Ovary (tissue), 9 donors: ENCODE measurements around the gene RERE. TPM values are rescaled to one million over a fixed set of nuclear protein-coding genes. Genes with fewer than 3 reads are reported as not detected.

Experiments used
- DNase-seq, 5 donors: peaks; one replicate each; pipeline ENCODE4 v3.0.0-alpha.2; 2019 to 2020
- H3K27ac ChIP-seq, 2 donors: fragments of 200-600 bp; one replicate each; pipeline versions ENCODE4 v1.5.1 to v1.8.0; 2019 to 2022
- H3K27me3 ChIP-seq: fragments of 200-600 bp; one replicate; pipeline ENCODE4 v1.8.0; 2022
- H3K36me3 ChIP-seq: fragments of 200-600 bp; sonication (generic); one replicate; pipeline ENCODE4 v1.5.1; 2019
- H3K4me1 ChIP-seq: one replicate; pipeline ENCODE4 v1.8.1; 2013; ENCODE audit warnings: mild to moderate bottlenecking, moderate library complexity; ENCODE audit not compliant: insufficient read depth
- H3K4me3 ChIP-seq: fragments of 200-600 bp; sonication (generic); one replicate; pipeline ENCODE4 v1.5.1; 2017
- H3K9me3 ChIP-seq, 2 donors: fragments of 200-600 bp in 1 of 2; sonication (generic) in 1 of 2; one replicate each; pipeline versions ENCODE4 v1.5.1 to v1.8.1; 2013 to 2019; ENCODE audit warnings: mild to moderate bottlenecking in 1 of 2, moderate library complexity in 1 of 2
- EP300 ChIP-seq: sonication (generic); formaldehyde crosslinking; IDR thresholded peaks from one replicate; pipeline ENCODE4 v1.6.1; 2017; ENCODE audit warnings: antibody characterized with exemption
- POLR2A ChIP-seq: fragments of 450-650 bp; IDR thresholded peaks from one replicate; pipeline ENCODE4 v1.6.1; 2017; ENCODE audit warnings: antibody characterized with exemption, mild to moderate bottlenecking, moderate library complexity
- WGBS, 3 donors: extraction: QIAGEN DNeasy Blood & Tissue Kit in 1 of 3; methylation state at CpG; one replicate each; pipeline versions ENCODE4 v1.1.5 to v1.1.7; 2013 to 2017; 5-methylcytosine and 5-hydroxymethylcytosine counted together
- intact Hi-C, 4 donors: fragments of 100-400 bp; cut with DNase I; formaldehyde crosslinking; loops; one replicate each; pipeline versions ENCODE4 v1.11.0 to v1.15.1; 2022 to 2023
- polyA plus RNA-seq, 2 donors: library from polyadenylated mRNA; stranded (reverse); fragments of 200-250 nt in 1 of 2; fragments of 350-450 nt in 1 of 2; fragmentation: Illumina TruSeq in 1 of 2; extraction: RNeasy Lipid Tissue Mini Kit (QIAGEN cat#74804) in 1 of 2; gene quantifications; one replicate each; pipeline ENCODE4 v1.2.3, GENCODE V29; 2013 to 2014
- total RNA-seq, 7 donors: library from RNA; depleted of rRNA in 2 of 7; stranded (reverse); fragments of >200 nt in 2 of 7; fragmentation: NEBNext Ultra II Directional in 3 of 7; extraction: Animal tissue kit (Norgen Biotek cat#: 25700) in 3 of 7; gene quantifications; one replicate each; pipeline versions ENCODE4 v1.1.0 to v1.2.4, GENCODE V29; 2016 to 2023
- TF ChIP-seq, protein P1 (sequence below), 3 donors: fragments of 450-650 bp in 2 of 3; fragments of 200-600 bp in 1 of 3; IDR thresholded peaks; one replicate each; pipeline versions ENCODE4 v1.5.1 to v1.8.0; 2016 to 2022; ENCODE audit warnings: antibody characterized with exemption in 3 of 3, mild to moderate bottlenecking in 1 of 3
- donor health status: DM: no; HTN: no; CAD: no; lungs with moderate emphysema.
- donor health status: DM: no; HTN: no; CAD: no.
- donor health status: Bipolar disorder and iron deficiency.
- donor health status: DM: yes; HTN: yes; CAD: no.
- donor health status: DM: no; HTN: no; CAD: no.
- donor health status: DM: yes; HTN: yes; CAD: no.

Gene RERE
- total and polyA plus RNA-seq, 9 donors = 36.7 to 119 (median 114) TPM

- Histone ChIP-seq H3K36me3 (no peaks in the 10 kb centered on the region), H3K27me3 (no peaks in the 10 kb centered on the region), H3K9me3 (no peaks in the 10 kb centered on the region), H3K27ac (no peak overlapping the region), H3K4me3 (no peak overlapping the region), H3K4me1 (peaks cover 25% of the 10 kb centered on the region)
- TF ChIP-seq POLR2A (no peak), EP300 (no peak)
- TF ChIP-seq, protein P1, sequence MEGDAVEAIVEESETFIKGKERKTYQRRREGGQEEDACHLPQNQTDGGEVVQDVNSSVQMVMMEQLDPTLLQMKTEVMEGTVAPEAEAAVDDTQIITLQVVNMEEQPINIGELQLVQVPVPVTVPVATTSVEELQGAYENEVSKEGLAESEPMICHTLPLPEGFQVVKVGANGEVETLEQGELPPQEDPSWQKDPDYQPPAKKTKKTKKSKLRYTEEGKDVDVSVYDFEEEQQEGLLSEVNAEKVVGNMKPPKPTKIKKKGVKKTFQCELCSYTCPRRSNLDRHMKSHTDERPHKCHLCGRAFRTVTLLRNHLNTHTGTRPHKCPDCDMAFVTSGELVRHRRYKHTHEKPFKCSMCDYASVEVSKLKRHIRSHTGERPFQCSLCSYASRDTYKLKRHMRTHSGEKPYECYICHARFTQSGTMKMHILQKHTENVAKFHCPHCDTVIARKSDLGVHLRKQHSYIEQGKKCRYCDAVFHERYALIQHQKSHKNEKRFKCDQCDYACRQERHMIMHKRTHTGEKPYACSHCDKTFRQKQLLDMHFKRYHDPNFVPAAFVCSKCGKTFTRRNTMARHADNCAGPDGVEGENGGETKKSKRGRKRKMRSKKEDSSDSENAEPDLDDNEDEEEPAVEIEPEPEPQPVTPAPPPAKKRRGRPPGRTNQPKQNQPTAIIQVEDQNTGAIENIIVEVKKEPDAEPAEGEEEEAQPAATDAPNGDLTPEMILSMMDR (IDR thresholded peaks at IDR 0.05) = no peak
- no peak for DNase-seq
- WGBS, 3 donors = 69 to 79% (median 74%) methylated on average over 5 of the region's 5 CpGs
- intact Hi-C loops = loop anchor here in 3 of 4 donors (5.0 to 10.0 kb wide), 3 partner anchors 34 to 203 kb away; no protein-coding TSS in a partner anchor
Observed at GRCh38 chr1:8667869-8668594, 149.4 kb downstream of the RERE start.

GRCh38 chr1:8666389-8667167 is 150.9 kb downstream of the RERE start:
- intact Hi-C loops = loop anchor here in 3 of 4 donors (5.0 to 10.0 kb wide), 3 partner anchors 36 to 202 kb away; no protein-coding TSS in a partner anchor
- H3K27ac ChIP-seq = no peak overlapping the region

GRCh38 chr1:8665833-8666232 is 151.6 kb downstream of the RERE start:
- Histone ChIP-seq H3K27me3 (no peaks in the 10 kb centered on the region), H3K4me1 (peaks cover 34% of the 10 kb centered on the region), H3K4me3 (no peak overlapping the region), H3K36me3 (no peaks in the 10 kb centered on the region), H3K27ac (no peak overlapping the region), H3K9me3 (no peaks in the 10 kb centered on the region)
- TF ChIP-seq EP300 = no peak
- no peak for TF ChIP-seq POLR2A
- TF ChIP-seq, protein P1 (IDR thresholded peaks at IDR 0.05) = no peak
- intact Hi-C loops = loop anchor here in 3 of 4 donors (5.0 to 10.0 kb wide), 3 partner anchors 36 to 201 kb away; no protein-coding TSS in a partner anchor
- DNase-seq = no peak
- WGBS, 3 donors = 60 to 69% (median 61%) methylated on average over 2 of the region's 2 CpGs

More at GRCh38 chr1:8666389-8667167, 150.9 kb downstream of the RERE start:
- no peak for DNase-seq
- TF ChIP-seq, protein P1 (IDR thresholded peaks at IDR 0.05) = no peak
- TF ChIP-seq EP300 (no peak), POLR2A (no peak)
- 26 to 38% (median 30%) methylated on average over 5 of the region's 5 CpGs for WGBS, 3 donors
- H3K27me3 ChIP-seq = no peaks in the 10 kb centered on the region
- H3K4me3 ChIP-seq = no peak overlapping the region
- peaks cover 29% of the 10 kb centered on the region for H3K4me1 ChIP-seq
- H3K36me3 ChIP-seq = no peaks in the 10 kb centered on the region
- no peaks in the 10 kb centered on the region for H3K9me3 ChIP-seq

DNA sequence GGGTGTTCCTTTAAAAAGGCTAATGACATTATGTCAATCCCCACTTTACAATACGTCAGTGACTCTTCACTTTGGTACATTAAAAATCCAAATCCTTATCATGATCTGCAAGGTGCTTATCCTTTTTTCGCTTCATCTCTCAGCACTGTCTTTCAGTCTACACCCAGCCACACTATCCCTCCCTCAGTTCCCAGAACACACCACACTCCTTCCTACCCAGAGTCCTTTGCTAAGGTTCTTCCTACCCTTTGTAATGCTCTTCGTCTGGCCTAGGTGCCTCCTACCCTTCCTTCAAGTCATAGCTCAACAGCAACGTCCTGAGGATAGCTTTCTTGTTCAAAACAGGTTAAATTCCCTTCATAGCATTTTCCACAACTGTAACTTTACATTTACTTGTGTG is 152.6 kb downstream of the RERE start:
- no peak for DNase-seq
- Histone ChIP-seq H3K4me3 (no peak overlapping the region), H3K27ac (no peak overlapping the region), H3K4me1 (peaks cover 40% of the 10 kb centered on the region), H3K9me3 (no peaks in the 10 kb centered on the region), H3K36me3 (no peaks in the 10 kb centered on the region), H3K27me3 (no peaks in the 10 kb centered on the region)
- intact Hi-C loops = loop anchor here in 3 of 4 donors (5.0 to 10.0 kb wide), 3 partner anchors 37 to 200 kb away; no protein-coding TSS in a partner anchor
- 87 to 91% (median 91%) methylated on average over 4 of the region's 4 CpGs for WGBS, 3 donors
- TF ChIP-seq POLR2A (no peak), EP300 (no peak)
- TF ChIP-seq, protein P1 (IDR thresholded peaks at IDR 0.05) = no peak
